ENCODE results near the gene GIT2. TPM values are rescaled to one million over a fixed set of nuclear protein-coding genes. Genes with fewer than 3 reads are reported as not detected.
"Not testable (repeated sequence)": the region's sequence is repeated elsewhere in the genome, so short reads cannot be mapped to it uniquely, and the experiment has no call there.

Gene GIT2
- total and polyA plus RNA-seq, 2 of the 8 experiments (the other 6 are each of a cell fraction or from before 2014, with no cell fraction given), result 9.6 to 20.7 TPM

GRCh38 chr12:110010853-110011723 lies 14.9 kb upstream of the GIT2 start (continued):
- TF ChIP-seq CEBPB (IDR thresholded peaks at IDR 0.05; ENCODE audit: low read depth, low read length) (no peak), GABPA (IDR thresholded peaks at IDR 0.05; ENCODE audit: borderline replicate concordance, insufficient read depth, low read length) (no peak)

- H2BK20ac ChIP-seq (ENCODE audit: low read length); H2BK12ac ChIP-seq (ENCODE audit: low read depth, low read length); H3K9me3 ChIP-seq (ENCODE audit: insufficient read depth in 2 of 2, low read depth in 1 of 2, low read length in 1 of 2); H3K4me2 ChIP-seq (ENCODE audit: insufficient read depth in 1 of 2, low read depth in 2 of 2, low read length in 2 of 2); DNase-seq (ENCODE audit: low read depth in 1 of 2, low spot score in 2 of 2); H2AFZ ChIP-seq (ENCODE audit: low read length); CTCF ChIA-PET (ENCODE audit: partially characterized antibody); FAIRE-seq; H3K36me3 ChIP-seq (ENCODE audit: control insufficient read depth in 2 of 4, insufficient read depth in 4 of 4, low read length in 3 of 4); H2BK15ac ChIP-seq (ENCODE audit: low read length); H3K4ac ChIP-seq (replicated peaks; ENCODE audit: insufficient read length, low read depth, low read length); H3K14ac ChIP-seq (ENCODE audit: insufficient read length); H3K27ac ChIP-seq (ENCODE audit: low read depth, low read length); H2BK5ac ChIP-seq (ENCODE audit: low read depth, low read length); H3K18ac ChIP-seq (ENCODE audit: extremely low read depth, low read length); H3K4me1 ChIP-seq (replicated peaks in 1 of 4; ENCODE audit: control insufficient read depth in 3 of 4, insufficient read depth in 4 of 4, low read length in 3 of 4); H4K20me1 ChIP-seq (replicated peaks in 1 of 2; ENCODE audit: control insufficient read depth in 1 of 2, insufficient read depth in 2 of 2, low read length in 2 of 2); H2AK5ac ChIP-seq (ENCODE audit: low read depth, low read length); H3K79me2 ChIP-seq (ENCODE audit: control insufficient read depth in 1 of 2, insufficient read depth in 2 of 2, low read length in 2 of 2); POLR2A ChIA-PET (ENCODE audit: partially characterized antibody); H4K8ac ChIP-seq (ENCODE audit: extremely low read depth, insufficient read depth, low read length); H3K79me1 ChIP-seq (ENCODE audit: low read depth, low read length); H4K5ac ChIP-seq (ENCODE audit: insufficient read length, low read depth, low read length); H4K91ac ChIP-seq (replicated peaks; ENCODE audit: insufficient read length, low read length); H3K9ac ChIP-seq (replicated peaks in 1 of 4; ENCODE audit: extremely low read depth in 1 of 4, low read depth in 3 of 4, low read length in 3 of 4); H3K56ac ChIP-seq (replicated peaks; ENCODE audit: insufficient read length, low read depth, low read length); H2BK120ac ChIP-seq (replicated peaks; ENCODE audit: low read depth, low read length); H3K4me3 ChIP-seq (ENCODE audit: extremely low read depth in 1 of 4, insufficient read depth in 2 of 4, low read depth in 3 of 4, low read length in 4 of 4); H3K27me3 ChIP-seq (replicated peaks in 1 of 4; ENCODE audit: control insufficient read depth in 3 of 4, extremely low read depth in 1 of 4, insufficient read depth in 3 of 4, low read length in 3 of 4); H3K23me2 ChIP-seq (ENCODE audit: low read depth, low read length); H3K23ac ChIP-seq (ENCODE audit: insufficient read length): not testable (repeated sequence)
- 93% methylated on average over 15 of the region's 15 CpGs; no CpG with 5 or more reads in 1 of the 2 experiments for WGBS, 2 experiments (ENCODE audit: extremely low coverage in 1 of 2, insufficient coverage in 1 of 2, insufficient read length in 1 of 2, insufficient replicate concordance in 2 of 2, low coverage in 1 of 2, low lambda C conversion rate in 2 of 2, missing lambda C conversion rate in 1 of 2)
Measured at GRCh38 chr12:110008681-110009398, 12.7 kb upstream of the GIT2 start.
